ENCODE results near the gene TPSG1. TPM values are rescaled to one million over a fixed set of nuclear protein-coding genes. Genes with fewer than 3 reads are reported as not detected.
"Not testable (repeated sequence)": the region's sequence is repeated elsewhere in the genome, so short reads cannot be mapped to it uniquely, and the experiment has no call there.

TPSG1 gene
- total and polyA plus RNA-seq, 2 of the 13 experiments (the other 11 are each of a cell fraction or from before 2014, with no cell fraction given) = not detected

GRCh38 chr16:1185460-1186207, 39.4 kb downstream of the TPSG1 start:
- ChIA-PET POLR2A (interaction anchor here (1.0 kb wide), 1 partner anchor 73 kb away, joined by 3 read pairs; no protein-coding TSS in a partner anchor), CTCF (ENCODE audit: low intra/inter-chr PET ratio, low total read pairs) (interaction anchor here (2.3 kb wide), 1 partner anchor 79 kb away, joined by 10 read pairs; no protein-coding TSS in a partner anchor)
- peaks cover 15% of the 10 kb centered on the region; the same call in 1 of the 2 replicates for H4K20me1 ChIP-seq (ENCODE audit: insufficient read depth, low read length)
- intact Hi-C loops (cut with micrococcal nuclease; ENCODE audit: unreplicated experiment); H3K4me3 ChIP-seq (replicated peaks in 1 of 3; ENCODE audit: insufficient read depth in 1 of 3, low read depth in 2 of 3, low read length in 3 of 3); H3K27ac ChIP-seq (ENCODE audit: extremely low read length, insufficient read depth, low read length); H3K9ac ChIP-seq (ENCODE audit: insufficient read depth, low read depth, low read length); in situ Hi-C loops (cut with HindIII; ENCODE audit: extremely low pct_ligation_motif_present, low pct_unique_long_range_greater_than_20kb); FAIRE-seq; ATAC-seq; H3K9me3 ChIP-seq (ENCODE audit: low read length); DNase-seq (ENCODE audit: low spot score); BruUV-seq (replicated peaks); H3K36me3 ChIP-seq (replicated peaks in 1 of 2; ENCODE audit: control insufficient read depth in 1 of 2, insufficient read depth in 2 of 2, low read length in 2 of 2); H3K79me2 ChIP-seq (ENCODE audit: insufficient read depth, low read length); H2AFZ ChIP-seq (ENCODE audit: low read length); H3K4me2 ChIP-seq (ENCODE audit: low read depth, low read length): not testable (repeated sequence)
- peaks cover 0 to 21% of the 10 kb centered on the region in 2 experiments; a peak in 4 of 5 replicates for H3K27me3 ChIP-seq (ENCODE audit: control insufficient read depth in 1 of 2, insufficient read depth in 2 of 2, low read length in 2 of 2)
- peaks cover 25% of the 10 kb centered on the region for H3K4me1 ChIP-seq (ENCODE audit: insufficient read depth, low read length)
- WGBS (ENCODE audit: low lambda C conversion rate) = 90% methylated on average over 84 of the region's 86 CpGs

DNA sequence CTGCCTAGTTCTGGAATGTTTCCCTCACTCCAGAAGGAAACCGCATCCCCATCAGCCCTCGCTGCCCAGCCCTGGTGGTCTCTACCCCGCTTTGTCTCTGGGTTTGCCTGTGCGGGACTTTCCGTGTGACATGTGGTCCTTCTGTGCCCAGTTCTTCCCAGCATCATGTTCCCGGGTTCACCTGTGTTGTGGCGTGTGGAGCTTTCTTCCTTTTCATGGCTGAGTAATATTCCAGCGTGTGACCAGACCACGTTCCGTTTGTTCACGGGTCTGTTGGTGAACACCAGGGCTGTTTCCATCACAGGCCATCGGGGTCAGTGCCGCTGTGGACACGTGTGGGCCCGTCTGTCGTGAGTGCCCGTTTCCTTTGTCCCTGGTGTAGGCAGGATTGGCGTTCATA, 40.1 kb downstream of the TPSG1 start:
- FAIRE-seq (no peak), ATAC-seq (no peak), DNase-seq (ENCODE audit: low spot score) (no peak)
- H3K9me3 ChIP-seq (ENCODE audit: low read length) = no peaks in the 10 kb centered on the region
- no peak overlapping the region; the same call in 1 of the 2 replicates for H3K4me2 ChIP-seq (ENCODE audit: low read depth, low read length)
- in situ Hi-C loops (cut with HindIII; ENCODE audit: extremely low pct_ligation_motif_present, low pct_unique_long_range_greater_than_20kb) = no loop called here
- H4K20me1 ChIP-seq (ENCODE audit: insufficient read depth, low read length) = peaks cover 15% of the 10 kb centered on the region; the same call in 1 of the 2 replicates
- intact Hi-C loops (cut with micrococcal nuclease; ENCODE audit: unreplicated experiment) = no loop called here
- H3K4me1 ChIP-seq (ENCODE audit: insufficient read depth, low read length) = peaks cover 25% of the 10 kb centered on the region
- no peak overlapping the region for H3K9ac ChIP-seq (ENCODE audit: insufficient read depth, low read depth, low read length)
- ChIA-PET POLR2A (interaction anchor here (1.0 kb wide), 2 partner anchors 25 to 72 kb away, joined by 3 read pairs; no protein-coding TSS in a partner anchor), CTCF (ENCODE audit: low intra/inter-chr PET ratio, low total read pairs) (interaction anchor here (1.8 to 2.3 kb wide), 2 partner anchors 9 to 78 kb away, joined by 6 to 10 read pairs; no protein-coding TSS in a partner anchor)
- H2AFZ ChIP-seq (ENCODE audit: low read length) = no peak overlapping the region
- peaks cover 0 to 23% of the 10 kb centered on the region in 2 experiments; a peak in 4 of 5 replicates for H3K27me3 ChIP-seq (ENCODE audit: control insufficient read depth in 1 of 2, insufficient read depth in 2 of 2, low read length in 2 of 2)
- H3K36me3 ChIP-seq (replicated peaks in 1 of 2; ENCODE audit: control insufficient read depth in 1 of 2, insufficient read depth in 2 of 2, low read length in 2 of 2) = no peaks in the 10 kb centered on the region
- no peak overlapping the region; a peak in 1 of 6 replicates for H3K4me3 ChIP-seq (replicated peaks in 1 of 3; ENCODE audit: insufficient read depth in 1 of 3, low read depth in 2 of 3, low read length in 3 of 3)
- no peak overlapping the region for H3K27ac ChIP-seq (ENCODE audit: extremely low read length, insufficient read depth, low read length)
- no peaks in the 10 kb centered on the region for H3K79me2 ChIP-seq (ENCODE audit: insufficient read depth, low read length)
- BruUV-seq (replicated peaks) = no TSS peak
- TF ChIP-seq ERF (CRISPR knock-in tag; IDR thresholded peaks at IDR 0.05) (peak; percentile 2; the same call in 1 of the 2 replicates), FOXA3 (CRISPR knock-in tag; IDR thresholded peaks at IDR 0.05) (no peak), ZEB1 (IDR thresholded peaks at IDR 0.05; ENCODE audit: insufficient replicate concordance, low read depth) (no peak), NFRKB (IDR thresholded peaks at IDR 0.05) (no peak), ATF7-NPFF (CRISPR knock-in tag; IDR thresholded peaks at IDR 0.05; ENCODE audit: low read depth) (no peak)
- 86% methylated on average over 18 of the region's 18 CpGs for WGBS (ENCODE audit: low lambda C conversion rate)

Measured in HepG2 (cell line).